ENCODE data around the gene ADAM11.
"Not testable (repeated sequence)": the region's sequence is repeated elsewhere in the genome, so short reads cannot be mapped to it uniquely, and the experiment has no call there.

Gene ADAM11, protein sequence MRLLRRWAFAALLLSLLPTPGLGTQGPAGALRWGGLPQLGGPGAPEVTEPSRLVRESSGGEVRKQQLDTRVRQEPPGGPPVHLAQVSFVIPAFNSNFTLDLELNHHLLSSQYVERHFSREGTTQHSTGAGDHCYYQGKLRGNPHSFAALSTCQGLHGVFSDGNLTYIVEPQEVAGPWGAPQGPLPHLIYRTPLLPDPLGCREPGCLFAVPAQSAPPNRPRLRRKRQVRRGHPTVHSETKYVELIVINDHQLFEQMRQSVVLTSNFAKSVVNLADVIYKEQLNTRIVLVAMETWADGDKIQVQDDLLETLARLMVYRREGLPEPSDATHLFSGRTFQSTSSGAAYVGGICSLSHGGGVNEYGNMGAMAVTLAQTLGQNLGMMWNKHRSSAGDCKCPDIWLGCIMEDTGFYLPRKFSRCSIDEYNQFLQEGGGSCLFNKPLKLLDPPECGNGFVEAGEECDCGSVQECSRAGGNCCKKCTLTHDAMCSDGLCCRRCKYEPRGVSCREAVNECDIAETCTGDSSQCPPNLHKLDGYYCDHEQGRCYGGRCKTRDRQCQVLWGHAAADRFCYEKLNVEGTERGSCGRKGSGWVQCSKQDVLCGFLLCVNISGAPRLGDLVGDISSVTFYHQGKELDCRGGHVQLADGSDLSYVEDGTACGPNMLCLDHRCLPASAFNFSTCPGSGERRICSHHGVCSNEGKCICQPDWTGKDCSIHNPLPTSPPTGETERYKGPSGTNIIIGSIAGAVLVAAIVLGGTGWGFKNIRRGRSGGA

GRCh38 chr17:44758414-44759085 is at the start of gene ADAM11:
Gene ADAM11 (plus strand): TSS chr17:44758988. CDS start chr17:44759200, 212 bp downstream.
- DNase-seq, result no peak

DNA sequence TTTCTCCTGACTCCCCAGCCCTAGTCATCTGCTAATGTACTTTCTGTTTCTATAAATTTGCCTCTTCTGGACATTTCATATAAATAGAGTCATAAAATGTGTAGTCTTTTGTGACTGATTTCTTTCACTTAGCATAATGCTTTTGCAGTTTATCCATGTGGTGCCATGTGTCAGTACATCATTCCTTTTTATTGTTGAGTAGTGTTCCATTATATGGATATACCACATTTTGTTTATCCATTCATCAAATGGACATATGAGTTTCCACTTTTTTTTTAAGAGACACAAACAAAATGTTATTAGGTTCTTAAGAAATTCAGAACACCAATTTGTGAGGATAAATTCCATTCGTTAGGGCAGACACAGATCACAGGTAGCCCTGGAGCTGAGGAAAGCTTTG is 39.3 kb upstream of the ADAM11 start:
- no peak for DNase-seq

- no peak for DNase-seq
Measured at GRCh38 chr17:44722254-44722653, 36.5 kb upstream of the ADAM11 start.

DNA sequence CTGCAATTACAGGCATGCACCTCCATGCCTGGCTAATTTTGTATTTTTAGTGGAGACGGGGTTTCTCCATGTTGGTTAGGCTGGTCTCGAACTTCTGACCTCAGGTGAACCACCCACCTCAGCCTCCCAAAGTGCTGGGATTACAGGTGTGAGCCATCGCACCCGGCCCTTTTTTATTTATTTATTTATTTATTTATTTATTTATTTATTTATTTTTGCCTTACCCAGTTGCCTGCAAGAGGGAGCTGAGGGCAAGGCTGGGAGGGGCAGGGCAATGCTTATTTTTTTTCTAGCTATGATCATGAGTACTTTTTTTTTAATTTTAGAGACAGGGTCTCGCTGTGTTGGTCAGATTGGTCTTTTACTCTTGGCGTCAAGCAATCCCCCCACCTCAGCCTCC is 32.7 kb upstream of the ADAM11 start:
- DNase-seq, result not testable (repeated sequence)

- DNase-seq, result no peak
Measured at GRCh38 chr17:44733753-44734152, 25.0 kb upstream of the ADAM11 start.

DNA sequence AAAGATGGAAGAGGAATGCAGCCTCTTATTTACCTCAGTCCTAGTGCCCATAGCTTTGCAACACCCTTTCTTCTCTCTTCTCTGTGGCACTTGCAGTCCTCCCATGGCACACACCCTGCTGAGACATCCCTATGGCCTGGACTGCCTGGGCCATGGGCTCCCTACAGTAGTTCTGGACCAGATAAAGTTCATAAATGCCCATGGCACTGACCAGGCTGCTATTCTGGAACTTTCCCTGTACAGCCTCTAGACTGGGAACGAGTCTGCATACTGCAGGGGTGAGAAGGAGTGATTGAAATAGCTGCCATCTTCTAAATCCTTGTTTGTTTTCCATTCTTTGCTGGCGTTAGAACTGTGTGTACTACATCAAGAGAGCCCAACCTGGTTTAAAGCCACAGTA is 24.5 kb upstream of the ADAM11 start:
- DNase-seq, result no peak

- no peak for DNase-seq
Measured at GRCh38 chr17:44736551-44737240, 22.1 kb upstream of the ADAM11 start.

GRCh38 chr17:44738214-44738906 is 20.4 kb upstream of the ADAM11 start:
- no peak for DNase-seq

GRCh38 chr17:44741316-44741715 is 17.5 kb upstream of the ADAM11 start:
- no peak for DNase-seq

DNA sequence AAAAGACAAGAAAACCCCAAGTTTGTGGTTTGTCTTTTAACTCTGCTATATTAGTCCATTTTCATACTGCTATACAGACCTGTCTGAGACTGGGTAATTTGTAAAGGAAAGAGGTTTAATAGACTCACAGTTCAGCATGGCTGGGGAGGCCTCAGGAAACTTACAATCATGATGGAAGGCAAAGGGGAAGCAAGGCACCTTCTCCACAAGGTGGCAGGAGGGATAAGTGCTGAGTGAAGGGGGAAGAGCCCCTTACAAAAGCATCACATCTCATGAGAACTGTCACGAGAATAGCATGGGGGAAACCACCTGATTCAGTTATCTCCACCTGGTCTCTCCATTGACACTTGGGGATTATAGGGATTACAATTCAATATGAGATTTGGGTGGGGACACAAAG is 13.5 kb upstream of the ADAM11 start:
- DNase-seq, result no peak

DNA sequence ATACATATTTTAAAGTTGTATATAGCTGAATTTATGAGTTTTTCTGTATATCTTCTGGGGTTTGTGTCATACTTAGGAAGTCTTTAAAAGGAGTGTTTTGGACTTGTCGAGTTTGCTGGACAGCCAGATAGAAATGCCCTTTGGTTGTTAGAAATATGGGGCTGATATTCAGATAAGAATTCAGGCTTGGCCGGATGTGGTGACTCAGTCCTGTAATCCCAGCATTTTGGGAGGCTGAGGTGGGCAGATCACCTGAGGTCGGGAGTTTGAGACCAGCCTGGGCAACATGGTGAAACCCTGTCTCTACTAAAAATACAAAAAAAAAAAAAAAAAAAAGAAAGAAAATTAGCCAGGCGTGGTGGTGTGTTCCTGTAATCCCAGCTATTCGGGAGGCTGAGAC is 13.1 kb upstream of the ADAM11 start:
- DNase-seq, result not testable (repeated sequence)

GRCh38 chr17:44747566-44747965 is 11.2 kb upstream of the ADAM11 start:
- DNase-seq, result no peak

DNA sequence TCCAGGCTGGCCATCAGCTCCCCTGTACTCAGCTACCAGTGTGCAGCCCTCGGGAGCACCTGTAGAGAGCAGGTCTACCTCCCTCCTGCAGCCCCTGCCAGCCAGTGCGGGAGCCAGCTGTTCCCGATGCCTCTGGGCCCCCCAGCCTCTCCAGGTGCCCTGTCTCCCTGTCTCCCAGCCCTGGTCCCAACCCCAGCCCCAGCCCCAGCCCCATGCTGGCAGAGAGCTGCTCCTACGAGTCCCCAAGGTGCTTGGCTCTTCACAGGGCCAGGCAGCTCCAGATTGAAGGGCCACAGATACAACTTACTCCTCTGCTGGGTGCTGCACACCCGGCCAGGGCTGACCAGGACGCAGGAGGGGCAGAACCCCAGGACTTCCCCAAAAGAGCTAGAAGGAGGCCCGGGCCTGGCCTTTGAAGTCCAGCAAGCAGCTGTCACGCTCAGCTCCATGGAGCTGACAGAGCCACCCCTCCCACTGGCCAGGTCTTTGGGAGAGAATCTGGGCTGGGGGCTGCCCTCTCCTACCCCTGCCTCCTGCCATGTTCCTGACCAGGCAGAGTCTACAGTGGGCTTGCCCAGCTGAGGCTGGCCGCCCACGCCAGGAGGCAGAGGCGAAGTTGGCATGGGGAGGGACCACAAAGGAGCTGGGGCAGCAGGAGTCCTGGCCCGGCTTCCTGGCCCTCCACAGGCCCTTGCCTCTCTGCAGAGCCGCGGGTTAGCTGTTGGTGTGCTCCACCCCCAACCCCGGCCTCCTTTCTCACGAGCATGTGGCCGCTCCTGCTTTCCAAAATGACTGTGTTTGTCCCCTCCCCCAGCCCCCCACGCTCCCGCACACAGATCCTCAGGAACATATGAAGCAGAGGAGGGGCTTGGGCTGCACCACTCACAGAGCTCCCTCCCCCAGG is 9.5 kb upstream of the ADAM11 start:
- no peak for DNase-seq

DNA sequence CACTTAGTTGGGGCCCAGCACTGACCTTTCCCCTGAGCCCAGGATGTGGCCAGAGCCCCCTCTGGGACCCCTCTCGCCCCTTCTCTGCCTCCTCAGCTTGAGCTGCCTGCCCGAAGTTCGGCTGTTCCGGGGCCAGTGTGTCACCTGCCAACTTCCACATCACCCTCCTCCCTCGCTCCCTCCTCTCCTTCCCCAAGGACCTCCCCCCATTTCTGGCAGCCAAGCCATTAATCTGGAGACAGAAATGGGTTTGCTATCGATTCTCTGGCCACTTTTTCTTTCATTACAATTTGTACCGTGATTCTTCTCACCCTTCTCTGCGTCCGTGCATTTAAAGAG is 8.8 kb upstream of the ADAM11 start:
- no peak for DNase-seq

GRCh38 chr17:44751331-44751730 is 7.5 kb upstream of the ADAM11 start:
- no peak for DNase-seq

DNA sequence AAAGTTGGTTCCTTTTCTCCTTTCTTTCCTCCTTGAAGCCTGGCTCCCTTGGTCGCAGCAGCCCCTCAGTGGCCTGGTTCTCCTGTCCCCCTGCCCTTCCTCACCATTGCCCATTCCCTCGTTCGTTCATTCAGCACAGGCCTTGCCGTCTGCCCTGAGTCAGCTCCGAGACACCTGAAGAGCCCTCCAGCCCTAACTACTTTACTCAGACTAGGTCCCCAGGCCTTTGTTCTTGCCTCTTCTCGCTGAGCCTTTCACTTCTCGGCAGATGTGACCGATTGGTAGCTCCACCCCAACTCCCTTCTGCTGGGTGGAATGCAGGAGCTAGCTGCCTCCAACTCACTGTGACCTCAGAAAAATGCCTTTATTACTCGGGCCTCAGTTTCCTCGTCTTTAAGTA is 7.0 kb upstream of the ADAM11 start:
- no peak for DNase-seq

DNA sequence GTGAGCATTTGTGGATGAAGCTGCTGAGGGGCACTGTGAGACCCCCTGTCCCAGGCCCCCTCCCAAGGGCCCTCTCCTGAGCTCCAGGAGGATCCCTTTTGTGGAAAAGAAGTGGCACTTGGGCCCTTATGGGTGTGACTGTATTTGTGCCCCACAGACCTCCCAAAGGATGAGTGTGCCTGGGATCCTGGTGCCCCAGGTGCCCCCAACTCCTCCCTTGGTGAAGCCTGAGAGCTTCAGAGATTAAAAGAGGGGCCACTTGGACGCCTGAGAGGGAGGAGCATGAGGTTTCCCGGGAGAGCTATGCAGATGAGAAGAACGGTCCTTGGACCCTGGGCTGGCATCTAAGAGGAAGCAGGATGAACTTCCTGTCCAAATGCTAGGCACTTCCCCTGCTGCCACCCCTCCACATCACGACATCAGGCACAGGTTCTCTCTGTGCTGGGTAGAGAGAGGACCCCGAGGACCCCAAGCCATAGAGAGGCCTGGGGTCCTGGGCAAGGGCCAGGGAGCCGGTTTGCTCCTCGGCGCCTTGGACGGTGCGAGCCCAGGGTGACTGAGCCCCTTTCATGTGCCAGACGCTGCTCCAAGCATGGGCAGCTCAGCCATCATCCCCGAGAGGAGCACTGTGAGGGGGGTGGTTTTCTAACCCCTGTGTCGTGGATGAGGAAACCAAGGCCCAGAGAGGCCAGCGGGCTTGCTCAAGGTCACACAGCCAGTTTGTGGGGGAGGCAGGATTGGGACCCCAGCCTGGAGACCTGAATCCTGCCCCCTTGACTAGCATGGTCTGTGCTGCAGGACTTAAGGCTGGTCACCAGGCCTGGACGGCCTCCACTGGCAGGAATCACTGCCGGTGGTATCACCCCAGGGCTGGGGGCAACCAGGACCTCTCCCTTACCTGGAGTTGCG is 5.6 kb upstream of the ADAM11 start:
- no peak for DNase-seq

GRCh38 chr17:44754276-44754675 is 4.5 kb upstream of the ADAM11 start:
- DNase-seq, result no peak

GRCh38 chr17:44755180-44755579 is 3.6 kb upstream of the ADAM11 start:
- not testable (repeated sequence) for DNase-seq
